Cardiac fibroblast (primary cell): Measurements from ENCODE around the gene SLC35F4.

Experiments used
- DNase-seq, 2 donors: peaks; one replicate each; pipeline versions ENCODE4 v3.0.0 to v3.0.0-alpha.2; 2010; ENCODE audit warnings: low read depth in 2 of 2
- H3K4me3 ChIP-seq, 2 donors: replicated peaks in 1 of 2; 1 replicate in 1 of 2; 2 replicates in 1 of 2; pipeline ENCODE4 v1.5.1; 2011; ENCODE audit warnings: low read depth in 2 of 2, low read length in 2 of 2, mild to moderate bottlenecking in 2 of 2, moderate library complexity in 1 of 2
- TF ChIP-seq, protein P1 (sequence below): IDR thresholded peaks from one replicate; pipeline ENCODE4 v1.5.1; 2011; ENCODE audit warnings: low read depth, mild to moderate bottlenecking, low read length, inconsistent platforms

The SLC35F4 gene

DNA sequence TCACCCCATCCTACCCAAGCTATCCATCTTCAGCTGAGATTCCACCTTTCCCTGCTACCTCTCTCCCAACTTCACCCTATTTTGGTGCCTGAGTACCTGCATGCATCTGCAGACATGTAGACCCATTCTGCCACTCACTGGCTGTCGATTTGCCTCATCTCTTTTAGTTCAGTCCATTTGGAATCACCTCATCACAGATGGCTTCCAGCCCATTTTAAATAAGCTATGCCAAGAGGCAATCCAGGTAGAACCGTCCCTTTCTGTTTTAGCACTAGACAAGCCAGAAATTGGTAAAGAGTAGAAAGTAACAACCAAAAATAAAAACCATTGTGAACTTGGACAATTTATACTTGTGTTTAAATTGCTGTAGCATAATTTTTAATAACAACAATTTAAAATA, 11.3 kb downstream of the SLC35F4 start:
- no peak for DNase-seq
- TF ChIP-seq, protein P1, sequence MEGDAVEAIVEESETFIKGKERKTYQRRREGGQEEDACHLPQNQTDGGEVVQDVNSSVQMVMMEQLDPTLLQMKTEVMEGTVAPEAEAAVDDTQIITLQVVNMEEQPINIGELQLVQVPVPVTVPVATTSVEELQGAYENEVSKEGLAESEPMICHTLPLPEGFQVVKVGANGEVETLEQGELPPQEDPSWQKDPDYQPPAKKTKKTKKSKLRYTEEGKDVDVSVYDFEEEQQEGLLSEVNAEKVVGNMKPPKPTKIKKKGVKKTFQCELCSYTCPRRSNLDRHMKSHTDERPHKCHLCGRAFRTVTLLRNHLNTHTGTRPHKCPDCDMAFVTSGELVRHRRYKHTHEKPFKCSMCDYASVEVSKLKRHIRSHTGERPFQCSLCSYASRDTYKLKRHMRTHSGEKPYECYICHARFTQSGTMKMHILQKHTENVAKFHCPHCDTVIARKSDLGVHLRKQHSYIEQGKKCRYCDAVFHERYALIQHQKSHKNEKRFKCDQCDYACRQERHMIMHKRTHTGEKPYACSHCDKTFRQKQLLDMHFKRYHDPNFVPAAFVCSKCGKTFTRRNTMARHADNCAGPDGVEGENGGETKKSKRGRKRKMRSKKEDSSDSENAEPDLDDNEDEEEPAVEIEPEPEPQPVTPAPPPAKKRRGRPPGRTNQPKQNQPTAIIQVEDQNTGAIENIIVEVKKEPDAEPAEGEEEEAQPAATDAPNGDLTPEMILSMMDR: no peak
- no peak overlapping the region for H3K4me3 ChIP-seq

DNA sequence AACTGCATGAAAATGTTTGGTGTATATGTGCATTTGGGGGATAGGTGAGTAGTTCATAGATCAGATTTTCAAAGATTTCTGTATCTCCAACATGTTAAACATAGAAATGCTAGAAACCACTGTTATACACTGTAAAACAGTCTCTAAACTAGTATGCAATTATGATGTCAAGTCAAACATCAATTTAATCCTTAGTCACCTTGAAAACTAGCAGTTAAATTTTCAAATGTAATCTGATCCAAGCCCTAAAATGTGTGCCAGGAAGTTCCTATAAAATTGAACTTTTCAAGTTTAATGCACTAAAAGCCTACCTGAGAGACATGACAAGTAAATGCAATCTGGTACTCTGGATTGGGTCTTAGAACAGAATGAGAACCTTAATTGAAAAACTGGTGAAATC, 14.5 kb downstream of the SLC35F4 start:
- no peak overlapping the region for H3K4me3 ChIP-seq
- TF ChIP-seq, protein P1: no peak
- DNase-seq: no peak

DNA sequence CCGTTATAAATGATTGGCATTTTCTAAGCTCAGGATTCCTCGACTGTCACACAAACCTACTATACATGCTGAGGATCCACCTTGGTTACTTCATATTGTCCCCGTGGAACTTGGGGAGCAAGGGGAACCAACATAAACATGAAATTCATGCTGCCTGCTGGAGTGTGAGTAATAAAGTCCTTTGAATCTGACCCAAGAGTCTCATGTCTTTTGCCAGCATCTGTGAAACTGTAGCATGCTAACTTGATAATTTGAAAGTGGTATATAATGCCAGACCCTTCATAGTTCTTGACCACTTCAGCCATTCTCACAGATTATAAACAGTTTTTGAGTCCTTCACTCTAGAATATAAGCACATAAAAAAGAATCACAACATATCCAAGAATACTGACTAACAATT, 17.1 kb downstream of the SLC35F4 start:
- peak in 1 of 2 donors; percentile 39 for DNase-seq
- no peak overlapping the region for H3K4me3 ChIP-seq
- TF ChIP-seq, protein P1: no peak

DNA sequence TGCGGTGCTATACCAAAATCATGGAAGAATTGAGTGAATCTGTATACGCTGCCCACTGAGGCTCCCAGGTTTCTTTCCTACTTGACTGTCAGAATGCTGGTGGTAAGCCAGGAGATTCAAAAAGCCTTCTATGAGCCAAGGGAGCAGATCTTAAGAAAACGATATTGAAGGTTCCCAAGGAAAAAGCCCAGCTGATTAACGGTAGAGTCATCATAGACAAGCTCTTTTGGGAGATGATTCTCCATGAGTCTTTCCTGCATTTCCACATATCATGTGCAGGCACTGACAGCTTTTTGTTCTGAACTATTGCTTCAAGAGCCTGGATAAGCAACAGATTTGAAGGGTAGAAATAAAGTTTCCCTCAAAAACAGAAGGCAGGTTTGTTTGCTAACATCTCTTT, 17.5 kb downstream of the SLC35F4 start:
- peak in 1 of 2 donors; percentile 84 for DNase-seq
- H3K4me3 ChIP-seq: no peak overlapping the region
- TF ChIP-seq, protein P1: no peak

DNA sequence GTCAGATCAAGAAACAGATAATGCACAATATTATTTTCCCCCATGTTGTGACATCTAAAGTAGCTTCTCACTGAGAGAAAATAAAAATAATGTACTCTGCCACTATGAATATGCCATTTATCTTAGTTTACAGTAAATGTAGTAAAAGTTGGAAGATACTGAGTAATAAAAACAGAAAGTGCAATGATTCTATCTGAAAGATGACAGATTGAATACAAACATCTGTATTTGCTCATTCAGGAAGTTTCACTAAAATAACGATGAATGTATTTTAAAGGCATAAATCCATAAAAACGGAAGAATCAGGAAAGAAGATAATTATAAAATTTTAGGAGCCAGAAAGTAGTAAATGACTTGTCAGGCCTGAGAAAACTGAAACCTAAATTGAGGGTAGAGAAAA, 18.2 kb downstream of the SLC35F4 start:
- no peak for DNase-seq
- TF ChIP-seq, protein P1: no peak
- H3K4me3 ChIP-seq: no peak overlapping the region

DNA sequence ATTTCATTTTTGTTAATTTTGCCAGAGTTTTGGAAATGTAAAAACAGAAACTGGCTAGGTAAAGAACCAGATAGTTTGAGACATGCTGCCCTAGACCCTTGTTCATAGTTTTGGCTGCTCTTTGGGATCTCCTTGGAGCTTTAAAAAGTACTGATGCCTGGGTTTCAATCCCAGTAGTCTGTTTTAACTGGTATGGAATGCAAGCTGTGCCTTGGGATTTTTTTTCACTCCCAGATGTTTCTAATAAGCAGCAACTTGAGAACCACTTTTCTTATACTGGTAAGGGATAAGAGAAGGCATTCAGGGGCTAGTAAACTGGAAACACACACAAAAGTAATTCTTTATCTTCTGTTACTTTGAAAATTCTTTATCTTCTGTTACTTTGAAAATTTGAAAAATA, 18.8 kb downstream of the SLC35F4 start:
- peak; percentile 45 to 49 for DNase-seq
- no peak overlapping the region for H3K4me3 ChIP-seq
- TF ChIP-seq, protein P1: no peak

DNA sequence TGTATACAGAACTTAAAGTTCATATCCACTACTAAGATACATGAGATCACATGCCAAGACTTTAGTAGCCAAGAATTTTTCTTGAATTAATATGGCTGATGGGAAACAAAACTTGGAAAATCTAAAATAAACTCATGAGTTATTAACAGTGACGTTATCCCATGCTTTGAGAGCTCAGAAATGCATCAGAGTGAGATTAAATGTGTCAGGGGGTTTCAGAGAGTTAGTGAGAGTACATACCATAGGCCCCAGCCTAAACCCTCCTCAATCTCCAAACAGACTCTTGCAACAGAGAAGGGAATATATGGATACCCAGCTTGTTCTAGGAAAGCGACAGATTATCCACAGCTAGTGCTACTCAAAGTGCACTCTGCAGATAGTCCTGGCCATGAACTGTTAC, 19.3 kb downstream of the SLC35F4 start:
- TF ChIP-seq, protein P1: no peak
- peak in 1 of 2 donors; percentile 22 for DNase-seq
- H3K4me3 ChIP-seq: no peak overlapping the region
